ENCODE data around the gene MALRD1. TPM values are rescaled to one million over a fixed set of nuclear protein-coding genes. Genes with fewer than 3 reads are reported as not detected.

MALRD1 gene
- total RNA-seq, 4 donors from 2014 or later = 0.23 TPM; not detected in 3

- 65 to 73% methylated on average over 2 of the region's 2 CpGs for WGBS, 2 donors
Measured at GRCh38 chr10:19653931-19654330, 605.3 kb downstream of the MALRD1 start.

GRCh38 chr10:19654576-19654975 is 606.0 kb downstream of the MALRD1 start:
- DNase-seq (ENCODE audit: low spot score in 2 of 2) = no peak
- no peak overlapping the region for H3K4me3 ChIP-seq (ENCODE audit: low read depth, poor library complexity, severe bottlenecking)
- WGBS, 2 donors = 47 to 49% methylated on average over 3 of the region's 3 CpGs
- no peak for TF ChIP-seq POLR2A (IDR thresholded peaks at IDR 0.05)
- no peak for TF ChIP-seq CTCF (IDR thresholded peaks at IDR 0.05)
- intact Hi-C loops (cut with DNase I; ENCODE audit: low total_unique reads) = no loop called here

More at GRCh38 chr10:19653931-19654330, 605.3 kb downstream of the MALRD1 start:
- intact Hi-C loops (cut with DNase I; ENCODE audit: low total_unique reads) = no loop called here
- H3K4me3 ChIP-seq (ENCODE audit: low read depth, poor library complexity, severe bottlenecking) = no peak overlapping the region
- DNase-seq (ENCODE audit: low spot score in 2 of 2) = no peak
- TF ChIP-seq CTCF (IDR thresholded peaks at IDR 0.05) (no peak), POLR2A (IDR thresholded peaks at IDR 0.05) (no peak)

GRCh38 chr10:19656420-19657042 is 607.9 kb downstream of the MALRD1 start:
- H3K4me3 ChIP-seq (ENCODE audit: low read depth, poor library complexity, severe bottlenecking) = no peak overlapping the region
- DNase-seq (ENCODE audit: low spot score in 2 of 2) = no peak
- 95 to 97% methylated on average over 3 of the region's 3 CpGs for WGBS, 2 donors
- intact Hi-C loops (cut with DNase I; ENCODE audit: low total_unique reads) = no loop called here
- no peak for TF ChIP-seq CTCF (IDR thresholded peaks at IDR 0.05)
- TF ChIP-seq POLR2A (IDR thresholded peaks at IDR 0.05) = no peak

GRCh38 chr10:19658131-19658530 is 609.5 kb downstream of the MALRD1 start:
- intact Hi-C loops (cut with DNase I; ENCODE audit: low total_unique reads) = no loop called here
- WGBS, 2 donors = 71 to 73% methylated on average over 3 of the region's 3 CpGs
- no peak overlapping the region for H3K4me3 ChIP-seq (ENCODE audit: low read depth, poor library complexity, severe bottlenecking)
- TF ChIP-seq POLR2A (IDR thresholded peaks at IDR 0.05) (no peak), CTCF (IDR thresholded peaks at IDR 0.05) (no peak)
- DNase-seq (ENCODE audit: low spot score in 2 of 2) = no peak

GRCh38 chr10:19658622-19659233 is 610.1 kb downstream of the MALRD1 start:
- no peak for DNase-seq (ENCODE audit: low spot score in 2 of 2)
- intact Hi-C loops (cut with DNase I; ENCODE audit: low total_unique reads) = no loop called here
- no peak overlapping the region for H3K4me3 ChIP-seq (ENCODE audit: low read depth, poor library complexity, severe bottlenecking)
- 61 to 64% methylated on average over 5 of the region's 5 CpGs for WGBS, 2 donors
- TF ChIP-seq CTCF (IDR thresholded peaks at IDR 0.05) = no peak

Measured in lower leg skin (tissue), 4 donors.